Right renal pelvis (tissue), 4 donors: ENCODE results near the gene KCNIP1. TPM values are rescaled to one million over a fixed set of nuclear protein-coding genes. Genes with fewer than 3 reads are reported as not detected.
"Not testable (repeated sequence)": the region's sequence is repeated elsewhere in the genome, so short reads cannot be mapped to it uniquely, and the experiment has no call there.

ENCODE experiments used
- DNase-seq, 4 donors: peaks; one replicate each; pipeline ENCODE4 v3.0.0-alpha.2; 2013; ENCODE audit warnings: low read depth in 4 of 4, low spot score in 3 of 4, missing footprints in 1 of 4
- polyA plus RNA-seq, 4 donors: library from polyadenylated mRNA; unstranded; fragments of 120-200 nt; gene quantifications; one replicate each; pipeline ENCODE4 v1.2.1, GENCODE V29; 2013; ENCODE audit not compliant: insufficient read length in 4 of 4

Gene KCNIP1
- polyA plus RNA-seq, 4 donors: 10.6 to 14.5 (median 12.7) TPM

- no peak for DNase-seq
Observed at GRCh38 chr5:170741801-170742200, 238.0 kb downstream of the KCNIP1 start.

GRCh38 chr5:170743876-170744212, 240.0 kb downstream of the KCNIP1 start:
- DNase-seq: no peak

- no peak for DNase-seq
Observed at GRCh38 chr5:170745481-170746071, 241.8 kb downstream of the KCNIP1 start.

GRCh38 chr5:170746075-170746960, 242.5 kb downstream of the KCNIP1 start:
- no peak for DNase-seq

- no peak for DNase-seq
Observed at GRCh38 chr5:170746961-170747340, 243.1 kb downstream of the KCNIP1 start.

- no peak for DNase-seq
Observed at GRCh38 chr5:170747357-170747756, 243.5 kb downstream of the KCNIP1 start.

- DNase-seq: no peak
Observed at GRCh38 chr5:170747851-170748250, 244.0 kb downstream of the KCNIP1 start.

GRCh38 chr5:170748951-170749471, 245.2 kb downstream of the KCNIP1 start:
- no peak for DNase-seq

- DNase-seq: no peak
Observed at GRCh38 chr5:170749911-170750431, 246.2 kb downstream of the KCNIP1 start.

- no peak for DNase-seq
Observed at GRCh38 chr5:170750791-170751190, 247.0 kb downstream of the KCNIP1 start.

- no peak for DNase-seq
Observed at GRCh38 chr5:170751631-170752030, 247.8 kb downstream of the KCNIP1 start.

- no peak for DNase-seq
Observed at GRCh38 chr5:170752257-170753215, 248.7 kb downstream of the KCNIP1 start.

GRCh38 chr5:170753311-170753710, 249.5 kb downstream of the KCNIP1 start:
- DNase-seq: no peak

- not testable (repeated sequence) for DNase-seq
Observed at GRCh38 chr5:170754508-170754907, 250.7 kb downstream of the KCNIP1 start.

GRCh38 chr5:170755679-170756456, 252.0 kb downstream of the KCNIP1 start:
- DNase-seq: no peak

GRCh38 chr5:170756691-170757090, 252.9 kb downstream of the KCNIP1 start:
- no peak for DNase-seq

- no peak for DNase-seq
Observed at GRCh38 chr5:170757182-170757601, 253.4 kb downstream of the KCNIP1 start.

GRCh38 chr5:170757669-170758068, 253.8 kb downstream of the KCNIP1 start:
- no peak for DNase-seq

- no peak for DNase-seq
Observed at GRCh38 chr5:170758481-170758880, 254.7 kb downstream of the KCNIP1 start.

GRCh38 chr5:170760113-170760512, 256.3 kb downstream of the KCNIP1 start:
- no peak for DNase-seq
